NB4 (cell line): ENCODE measurements around the gene AGTPBP1.

Source experiments
- MYC ChIP-seq: IDR thresholded peaks from 2 replicates; pipeline ENCODE4 v1.6.1; 2011; ENCODE audit warnings: low read depth, low read length
- POLR2A ChIP-seq: IDR thresholded peaks from 2 replicates; pipeline ENCODE4 v1.6.1; 2011; ENCODE audit warnings: mild to moderate bottlenecking; ENCODE audit not compliant: insufficient read length; ENCODE audit errors: extremely low read depth
- TF ChIP-seq, protein P1 (sequence below): IDR thresholded peaks from one replicate; pipeline ENCODE4 v1.5.1; 2012; ENCODE audit warnings: low read depth, low read length
- TF ChIP-seq, protein P2 (sequence below): IDR thresholded peaks from 2 replicates; pipeline ENCODE4 v1.6.1; 2011; ENCODE audit warnings: low read depth, low read length

DNA sequence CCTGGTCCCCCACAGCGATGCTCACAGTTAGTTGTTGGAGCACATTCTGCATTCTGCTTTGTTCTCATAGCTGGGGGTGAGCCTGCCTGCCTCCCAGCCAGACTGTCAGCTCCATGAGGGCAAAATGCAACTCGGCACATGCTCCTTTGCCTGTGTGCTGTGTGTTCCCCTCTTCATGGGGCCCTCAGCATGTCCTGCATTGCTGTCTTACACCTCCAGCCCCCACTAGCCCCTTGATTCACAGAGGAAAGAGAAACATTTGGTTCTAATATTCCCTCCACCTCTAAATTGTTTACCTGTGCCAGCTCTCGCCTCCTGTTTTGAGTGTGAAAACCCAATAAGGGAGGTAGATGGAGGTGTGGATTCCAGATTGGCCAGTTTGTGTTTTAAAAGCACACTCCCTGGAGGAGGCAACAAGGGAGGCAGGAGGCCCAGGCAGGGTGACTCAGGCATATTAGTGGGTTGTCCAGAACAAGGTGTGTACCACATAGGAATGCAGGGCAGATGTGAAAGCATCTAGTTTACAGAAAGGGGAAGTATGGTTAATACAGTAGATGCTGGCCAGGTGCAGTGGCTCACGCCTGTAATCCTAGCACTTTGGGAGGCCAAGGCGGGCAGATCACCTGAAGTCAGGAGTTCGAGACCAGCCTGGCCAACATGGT, 224.6 kb downstream of the AGTPBP1 start:
- TF ChIP-seq POLR2A (no peak), MYC (no peak)
- TF ChIP-seq, protein P1, sequence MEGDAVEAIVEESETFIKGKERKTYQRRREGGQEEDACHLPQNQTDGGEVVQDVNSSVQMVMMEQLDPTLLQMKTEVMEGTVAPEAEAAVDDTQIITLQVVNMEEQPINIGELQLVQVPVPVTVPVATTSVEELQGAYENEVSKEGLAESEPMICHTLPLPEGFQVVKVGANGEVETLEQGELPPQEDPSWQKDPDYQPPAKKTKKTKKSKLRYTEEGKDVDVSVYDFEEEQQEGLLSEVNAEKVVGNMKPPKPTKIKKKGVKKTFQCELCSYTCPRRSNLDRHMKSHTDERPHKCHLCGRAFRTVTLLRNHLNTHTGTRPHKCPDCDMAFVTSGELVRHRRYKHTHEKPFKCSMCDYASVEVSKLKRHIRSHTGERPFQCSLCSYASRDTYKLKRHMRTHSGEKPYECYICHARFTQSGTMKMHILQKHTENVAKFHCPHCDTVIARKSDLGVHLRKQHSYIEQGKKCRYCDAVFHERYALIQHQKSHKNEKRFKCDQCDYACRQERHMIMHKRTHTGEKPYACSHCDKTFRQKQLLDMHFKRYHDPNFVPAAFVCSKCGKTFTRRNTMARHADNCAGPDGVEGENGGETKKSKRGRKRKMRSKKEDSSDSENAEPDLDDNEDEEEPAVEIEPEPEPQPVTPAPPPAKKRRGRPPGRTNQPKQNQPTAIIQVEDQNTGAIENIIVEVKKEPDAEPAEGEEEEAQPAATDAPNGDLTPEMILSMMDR, result no peak
- TF ChIP-seq, protein P2, sequence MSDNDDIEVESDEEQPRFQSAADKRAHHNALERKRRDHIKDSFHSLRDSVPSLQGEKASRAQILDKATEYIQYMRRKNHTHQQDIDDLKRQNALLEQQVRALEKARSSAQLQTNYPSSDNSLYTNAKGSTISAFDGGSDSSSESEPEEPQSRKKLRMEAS, result no peak
